BLaER1 treated with 17β-estradiol and CSF1 and Interleukin-3, amounts not matched to agents 10 nM and 100 nM (cell line): ENCODE measurements around the gene PIH1D1.

Experiments used
- H3K27ac ChIP-seq, 11 experiments: shearing (Covaris generic); formaldehyde crosslinking; 2 replicates each; pipeline ENCODE4 v1.8.1; 2022
- H3K27me3 ChIP-seq, 11 experiments: shearing (Covaris generic); formaldehyde crosslinking; 2 replicates each; pipeline ENCODE4 v1.8.1; 2022
- H3K36me3 ChIP-seq, 11 experiments: shearing (Covaris generic); formaldehyde crosslinking; 2 replicates each; pipeline ENCODE4 v1.8.1; 2022
- H3K4me1 ChIP-seq, 10 experiments: shearing (Covaris generic); formaldehyde crosslinking; 2 replicates each; pipeline ENCODE4 v1.8.1; 2022
- H3K4me2 ChIP-seq, 11 experiments: shearing (Covaris generic); formaldehyde crosslinking; 2 replicates each; pipeline ENCODE4 v1.8.1; 2022
- H3K4me3 ChIP-seq, 10 experiments: shearing (Covaris generic); formaldehyde crosslinking; 2 replicates each; pipeline ENCODE4 v1.8.1; 2022
- H3K9ac ChIP-seq, 11 experiments: shearing (Covaris generic); formaldehyde crosslinking; 2 replicates each; pipeline ENCODE4 v1.8.1; 2022
- H3K9me3 ChIP-seq, 11 experiments: shearing (Covaris generic); formaldehyde crosslinking; replicated peaks in 1 of 11; 2 replicates each; pipeline ENCODE4 v1.8.1; 2022
- H4K20me1 ChIP-seq, 11 experiments: shearing (Covaris generic); formaldehyde crosslinking; 2 replicates each; pipeline ENCODE4 v1.8.1; 2022
- Cebpa-rat ChIP-seq, 11 experiments: shearing (Covaris generic); IDR thresholded peaks; 2 replicates each; pipeline ENCODE4 v1.8.1; 2022

The PIH1D1 gene

DNA sequence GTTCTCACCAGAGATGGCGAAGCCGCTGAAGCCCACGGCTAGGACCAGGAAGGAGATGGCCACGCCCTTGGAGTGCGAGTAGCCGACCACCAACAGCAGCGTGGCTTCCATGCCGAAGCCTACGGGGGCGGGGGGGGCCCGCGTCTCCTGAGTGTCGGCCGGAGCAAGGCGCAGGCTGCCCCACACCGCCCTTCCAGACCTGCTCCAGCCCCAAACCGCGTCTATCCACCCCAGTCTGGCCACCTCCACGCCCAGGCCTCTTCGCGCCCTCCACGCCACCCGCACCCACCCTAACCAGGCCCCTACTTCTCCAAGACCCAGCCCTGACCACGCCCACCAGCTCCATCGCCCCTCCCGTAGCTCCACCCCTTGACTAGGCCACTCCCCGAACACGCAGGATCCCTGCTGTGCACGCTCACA is 20.3 kb downstream of the PIH1D1 start:
- Histone ChIP-seq H3K4me3 (no peak overlapping the region), H3K27me3 (peaks cover 100% of the 10 kb centered on the region in 11 experiments), H3K4me2 (peak overlapping the region in 2 of 11 experiments; percentile 9 to 15; a peak in 1 of 22 replicates), H3K4me1 (peaks cover 10 to 43% (median 31%) of the 10 kb centered on the region in 10 experiments), H3K9ac (no peak overlapping the region), H4K20me1 (peaks cover 0 to 10% (median 0%) of the 10 kb centered on the region in 11 experiments; a peak in 5 of 22 replicates), H3K9me3 (peaks cover 4 to 32% (median 18%) of the 10 kb centered on the region in 11 experiments; a peak in 15 of 22 replicates), H3K36me3 (no peaks in the 10 kb centered on the region), H3K27ac (no peak overlapping the region)
- TF ChIP-seq Cebpa-rat (IDR thresholded peaks at IDR 0.05): no peak

GRCh38 chr19:49430678-49431329 is 20.8 kb downstream of the PIH1D1 start:
- H3K9me3 ChIP-seq: peaks cover 4 to 29% (median 18%) of the 10 kb centered on the region in 11 experiments; a peak in 15 of 22 replicates
- no peak overlapping the region for H3K4me3 ChIP-seq
- H3K9ac ChIP-seq: no peak overlapping the region
- H4K20me1 ChIP-seq: peaks cover 0 to 9% (median 0%) of the 10 kb centered on the region in 11 experiments; a peak in 5 of 22 replicates
- H3K27me3 ChIP-seq: peaks cover 100% of the 10 kb centered on the region in 11 experiments
- H3K27ac ChIP-seq: no peak overlapping the region
- no peak for TF ChIP-seq Cebpa-rat (IDR thresholded peaks at IDR 0.05)
- H3K36me3 ChIP-seq: no peaks in the 10 kb centered on the region
- peaks cover 16 to 48% (median 36%) of the 10 kb centered on the region in 10 experiments for H3K4me1 ChIP-seq
- peak overlapping the region in 3 of 11 experiments; percentile 9 to 16 (median 15); a peak in 3 of 22 replicates for H3K4me2 ChIP-seq

GRCh38 chr19:49430172-49430677 is 21.4 kb downstream of the PIH1D1 start:
- peaks cover 19 to 54% (median 42%) of the 10 kb centered on the region in 10 experiments for H3K4me1 ChIP-seq
- H3K9ac ChIP-seq: no peak overlapping the region
- H3K4me2 ChIP-seq: peak overlapping the region in 6 of 11 experiments; percentile 9 to 16 (median 12); a peak in 5 of 22 replicates
- peaks cover 4 to 27% (median 18%) of the 10 kb centered on the region in 11 experiments; a peak in 15 of 22 replicates for H3K9me3 ChIP-seq
- H3K27ac ChIP-seq: no peak overlapping the region
- H3K36me3 ChIP-seq: no peaks in the 10 kb centered on the region
- H4K20me1 ChIP-seq: peaks cover 0 to 9% (median 0%) of the 10 kb centered on the region in 11 experiments; a peak in 4 of 22 replicates
- H3K4me3 ChIP-seq: no peak overlapping the region
- no peak for TF ChIP-seq Cebpa-rat (IDR thresholded peaks at IDR 0.05)
- peaks cover 100% of the 10 kb centered on the region in 11 experiments for H3K27me3 ChIP-seq

GRCh38 chr19:49428547-49429451 is 22.8 kb downstream of the PIH1D1 start:
- H3K36me3 ChIP-seq: no peaks in the 10 kb centered on the region
- no peak overlapping the region for H3K9ac ChIP-seq
- H3K4me1 ChIP-seq: peaks cover 22 to 65% (median 50%) of the 10 kb centered on the region in 10 experiments
- no peak for TF ChIP-seq Cebpa-rat (IDR thresholded peaks at IDR 0.05)
- H3K4me2 ChIP-seq: peak overlapping the region in 9 of 11 experiments; percentile 21 to 70 (median 51); a peak in 11 of 22 replicates
- no peak overlapping the region for H3K27ac ChIP-seq
- peaks cover 100% of the 10 kb centered on the region in 11 experiments for H3K27me3 ChIP-seq
- H3K9me3 ChIP-seq: peaks cover 4 to 24% (median 18%) of the 10 kb centered on the region in 11 experiments; a peak in 15 of 22 replicates
- peaks cover 0 to 9% (median 0%) of the 10 kb centered on the region in 11 experiments; a peak in 6 of 22 replicates for H4K20me1 ChIP-seq
- H3K4me3 ChIP-seq: 0 out of 20 replicates have a peak overlapping the region, but pooled peaks of 1 of the 10 experiments have one; percentile 26

DNA sequence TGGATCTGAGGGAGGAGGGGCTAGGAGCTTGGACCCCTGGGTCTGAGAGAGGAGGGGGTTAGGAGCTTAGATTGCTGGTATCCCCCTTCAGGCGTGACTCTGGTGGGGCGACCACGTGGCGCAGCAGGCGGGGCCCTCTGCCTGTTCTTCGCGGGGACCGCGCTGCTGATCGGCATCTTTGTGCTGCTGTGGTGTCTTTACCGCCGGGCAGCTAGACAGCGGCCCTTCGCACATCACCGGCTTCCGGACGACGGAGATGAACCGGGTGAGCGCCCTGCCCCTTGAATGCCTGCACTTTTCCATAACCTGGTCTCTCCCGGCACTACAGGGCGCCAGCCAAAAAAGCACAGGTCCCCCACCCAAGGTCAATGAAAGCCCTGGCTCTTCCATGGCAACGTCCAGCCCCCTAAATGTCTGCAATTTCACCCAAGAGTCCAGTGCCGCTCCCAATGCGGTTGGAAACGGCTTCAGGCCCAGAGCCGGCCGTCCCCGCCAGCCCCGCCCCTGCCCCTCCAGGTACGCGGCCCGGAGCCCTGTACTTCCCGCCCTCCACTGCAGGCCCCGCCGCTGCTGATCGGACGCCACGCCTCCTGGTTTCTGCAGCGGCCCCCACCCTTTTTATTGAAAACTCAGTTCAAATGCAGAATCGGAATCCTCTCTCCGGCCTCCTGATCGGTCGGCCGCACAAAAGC is 23.6 kb downstream of the PIH1D1 start:
- H3K4me3 ChIP-seq: peak overlapping the region in 2 of 10 experiments; percentile 26 to 46; a peak in 2 of 20 replicates
- no peaks in the 10 kb centered on the region for H3K36me3 ChIP-seq
- peaks cover 4 to 20% (median 14%) of the 10 kb centered on the region in 11 experiments; a peak in 15 of 22 replicates for H3K9me3 ChIP-seq
- no peak overlapping the region for H3K27ac ChIP-seq
- peaks cover 100% of the 10 kb centered on the region in 11 experiments for H3K27me3 ChIP-seq
- H4K20me1 ChIP-seq: peaks cover 0 to 17% (median 5%) of the 10 kb centered on the region in 11 experiments; a peak in 11 of 22 replicates
- H3K9ac ChIP-seq: no peak overlapping the region
- no peak for TF ChIP-seq Cebpa-rat (IDR thresholded peaks at IDR 0.05)
- peaks cover 30 to 73% (median 58%) of the 10 kb centered on the region in 10 experiments for H3K4me1 ChIP-seq
- H3K4me2 ChIP-seq: peak overlapping the region in 10 of 11 experiments; percentile 21 to 70 (median 50); a peak in 17 of 22 replicates

DNA sequence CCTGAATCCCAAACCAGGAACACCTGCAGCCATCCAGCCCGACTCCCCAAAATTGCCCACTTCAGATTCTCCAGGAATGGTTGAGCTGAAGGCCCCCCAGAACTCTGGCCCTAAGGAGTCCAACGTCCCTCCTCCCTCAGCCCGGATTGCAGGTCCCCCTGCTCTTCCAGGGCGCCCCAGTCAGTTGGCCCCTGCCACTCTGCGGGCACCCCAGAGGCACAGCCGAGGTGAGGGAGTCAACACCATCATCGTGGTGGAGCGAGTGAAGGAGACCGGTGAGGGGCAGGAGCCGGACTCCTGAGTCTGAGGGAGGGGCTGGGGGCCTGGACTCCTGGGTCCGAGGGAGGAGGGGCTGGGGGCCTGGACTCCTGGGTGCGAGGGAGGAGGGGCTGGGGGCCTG is 24.3 kb downstream of the PIH1D1 start:
- Histone ChIP-seq H3K4me1 (peaks cover 36 to 78% (median 63%) of the 10 kb centered on the region in 10 experiments), H3K36me3 (no peaks in the 10 kb centered on the region), H3K4me3 (no peak overlapping the region), H4K20me1 (peaks cover 0 to 20% (median 6%) of the 10 kb centered on the region in 11 experiments; a peak in 11 of 22 replicates), H3K9ac (no peak overlapping the region), H3K27me3 (peaks cover 100% of the 10 kb centered on the region in 11 experiments), H3K9me3 (peaks cover 2 to 15% (median 7%) of the 10 kb centered on the region in 11 experiments; a peak in 15 of 22 replicates), H3K27ac (no peak overlapping the region), H3K4me2 (peak overlapping the region in 2 of 11 experiments; percentile 47 to 56; a peak in 3 of 22 replicates)
- no peak for TF ChIP-seq Cebpa-rat (IDR thresholded peaks at IDR 0.05)

GRCh38 chr19:49425922-49426592 is 25.6 kb downstream of the PIH1D1 start:
- Histone ChIP-seq H3K27me3 (peaks cover 99 to 100% (median 100%) of the 10 kb centered on the region in 11 experiments), H3K4me3 (peak overlapping the region in 8 of 10 experiments; percentile 3 to 56 (median 20); a peak in 9 of 20 replicates)

More at GRCh38 chr19:49425922-49426592, 25.6 kb downstream of the PIH1D1 start:
- Histone ChIP-seq H3K9me3 (peaks cover 0 to 6% (median 2%) of the 10 kb centered on the region in 11 experiments; a peak in 11 of 22 replicates), H3K27ac (no peak overlapping the region), H3K36me3 (no peaks in the 10 kb centered on the region), H3K4me1 (peaks cover 42 to 77% (median 67%) of the 10 kb centered on the region in 10 experiments), H4K20me1 (peaks cover 0 to 22% (median 6%) of the 10 kb centered on the region in 11 experiments; a peak in 11 of 22 replicates), H3K4me2 (peak overlapping the region; percentile 62 to 93 (median 71)), H3K9ac (no peak overlapping the region)
- no peak for TF ChIP-seq Cebpa-rat (IDR thresholded peaks at IDR 0.05)
